Stimulated activated CD8-positive, alpha-beta memory T cell treated with anti-CD3 and anti-CD28 coated beads, Interleukin-4, amount 100 ng/mL, for 4 hours (primary cell): ENCODE results near the gene ITGA3.

ENCODE experiments used
- DNase-seq, 2 donors: peaks; one replicate each; pipeline ENCODE4 v3.0.0-alpha.2; 2020; ENCODE audit warnings: low read depth in 2 of 2, low spot score in 1 of 2

Gene ITGA3

DNA sequence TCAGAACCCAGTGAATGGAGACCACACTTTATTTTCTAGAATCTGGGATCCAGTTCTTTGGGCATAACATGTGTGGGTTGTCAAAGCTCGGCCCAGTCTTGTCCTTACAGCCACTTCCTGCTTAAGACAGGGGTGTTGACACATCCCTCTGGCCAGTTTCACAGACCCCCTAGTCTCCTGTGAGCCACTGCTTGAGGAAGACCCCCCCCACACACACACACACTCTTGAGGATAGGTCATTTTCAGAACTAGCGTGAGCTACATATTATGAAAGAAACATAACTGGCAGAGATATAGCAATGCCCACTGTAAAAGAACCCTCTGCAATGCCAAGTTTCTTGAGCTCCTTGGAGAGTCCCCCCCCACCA, 36.0 kb downstream of the ITGA3 start:
- no peak for DNase-seq

DNA sequence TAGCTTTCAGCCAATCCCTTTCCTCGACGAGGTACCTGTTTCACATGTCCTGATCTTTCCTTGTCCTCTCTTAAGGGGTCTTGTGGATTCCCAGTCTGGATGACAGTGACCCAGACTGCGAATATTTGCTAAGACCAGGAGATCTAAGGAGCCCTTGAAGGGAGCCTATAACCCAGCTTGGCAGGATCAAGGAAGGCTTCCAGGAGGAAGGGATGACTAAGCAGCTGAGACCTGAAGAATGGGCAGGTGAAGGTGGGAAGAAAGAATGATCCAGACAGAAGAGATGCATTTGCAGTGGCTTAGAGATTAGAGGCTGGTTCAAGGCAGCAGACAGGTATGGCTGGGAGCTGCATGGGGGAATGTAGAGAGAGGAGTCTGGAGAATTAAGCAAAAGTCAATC, 37.3 kb downstream of the ITGA3 start:
- DNase-seq, result no peak

DNA sequence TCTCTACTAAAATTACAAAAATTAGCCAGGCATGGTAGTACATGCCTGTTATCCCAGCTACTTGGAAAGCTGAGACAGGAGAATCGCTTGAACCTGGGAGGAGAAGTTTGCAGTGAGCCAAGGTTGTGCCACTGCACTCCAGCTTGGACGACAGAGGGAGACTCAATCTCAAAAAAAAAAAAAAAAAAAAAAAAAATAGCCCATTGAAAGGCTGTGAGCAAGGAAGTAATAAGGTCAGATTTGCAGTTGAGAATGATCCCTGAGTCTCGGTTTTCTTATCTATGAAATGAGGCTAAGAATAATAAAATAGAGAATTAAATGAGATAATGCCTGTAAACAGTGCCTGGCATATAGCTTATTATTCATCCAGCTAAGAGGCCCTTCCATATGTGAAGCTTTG, 37.9 kb downstream of the ITGA3 start:
- DNase-seq, result no peak

DNA sequence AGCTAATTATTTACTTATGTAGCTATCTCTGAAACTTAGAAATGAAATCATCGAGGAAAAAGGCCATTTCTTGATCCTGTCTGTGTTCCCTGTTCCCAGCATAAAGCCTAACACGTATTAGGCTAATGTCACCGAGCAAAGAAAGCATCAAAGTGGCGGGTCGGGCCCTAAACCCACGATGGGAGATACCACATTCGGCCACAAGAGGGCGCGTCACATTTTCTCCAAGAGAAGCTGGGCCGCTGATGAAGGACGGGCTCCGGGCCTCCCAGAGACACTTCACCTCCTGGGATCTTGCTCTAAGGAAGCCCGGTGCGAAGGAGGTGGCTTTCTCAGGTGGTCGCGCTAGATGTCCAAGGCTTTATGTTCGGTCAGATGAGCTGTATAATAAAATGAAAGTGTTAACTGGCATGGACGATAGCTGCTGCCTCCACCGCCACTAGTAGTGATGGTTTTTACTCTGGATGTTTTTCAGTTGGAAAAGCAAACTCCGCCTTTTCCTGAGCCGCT, 38.4 kb downstream of the ITGA3 start:
- peak; percentile 70 to 91 for DNase-seq

DNA sequence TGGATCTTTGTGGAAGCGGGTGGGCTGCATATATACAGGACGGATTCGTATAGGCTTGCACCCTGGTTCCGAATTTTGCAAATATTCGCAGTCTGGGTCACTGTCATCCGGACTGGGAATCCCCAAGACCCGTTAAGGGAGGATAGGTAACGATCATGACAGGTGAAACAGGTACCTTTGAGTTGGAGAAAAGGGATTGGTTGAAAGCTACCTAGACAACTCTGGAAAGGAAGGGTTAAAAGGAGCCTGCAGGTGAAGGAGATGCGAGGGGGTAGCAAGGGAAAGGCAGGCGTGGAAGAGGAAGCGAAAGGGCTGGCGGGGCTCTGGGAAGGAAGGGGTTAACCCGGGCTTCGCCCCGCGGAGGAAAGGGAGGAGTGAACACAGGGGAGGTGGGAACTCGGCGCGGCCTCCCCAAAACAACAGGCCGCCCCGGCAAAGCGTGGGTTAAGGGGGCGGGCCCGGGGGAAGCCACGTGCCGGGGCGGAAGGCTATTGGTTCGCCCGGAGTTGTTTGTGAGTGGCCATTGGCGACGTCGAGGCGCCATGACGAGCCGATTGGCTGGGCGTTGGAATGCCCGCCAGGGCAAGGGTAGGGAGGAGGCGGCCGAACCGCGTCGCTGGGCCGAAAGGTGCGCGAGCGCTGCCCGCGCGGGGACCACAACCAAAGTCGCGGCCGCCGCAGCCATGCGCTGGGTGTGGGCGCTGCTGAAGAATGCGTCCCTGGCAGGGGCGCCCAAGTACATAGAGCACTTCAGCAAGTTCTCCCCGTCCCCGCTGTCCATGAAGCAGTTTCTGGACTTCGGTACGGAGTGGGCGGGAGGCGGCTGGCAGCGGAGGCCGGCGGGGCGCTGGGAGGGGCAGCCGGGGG, 39.1 kb downstream of the ITGA3 start, which contains the start of gene PDK2:
Gene PDK2 (plus strand): TSS at position 599 of the 867 bp plus-strand sequence. CDS start 85 bp downstream, at position 684.
- peak; percentile 89 to 95 for DNase-seq

DNA sequence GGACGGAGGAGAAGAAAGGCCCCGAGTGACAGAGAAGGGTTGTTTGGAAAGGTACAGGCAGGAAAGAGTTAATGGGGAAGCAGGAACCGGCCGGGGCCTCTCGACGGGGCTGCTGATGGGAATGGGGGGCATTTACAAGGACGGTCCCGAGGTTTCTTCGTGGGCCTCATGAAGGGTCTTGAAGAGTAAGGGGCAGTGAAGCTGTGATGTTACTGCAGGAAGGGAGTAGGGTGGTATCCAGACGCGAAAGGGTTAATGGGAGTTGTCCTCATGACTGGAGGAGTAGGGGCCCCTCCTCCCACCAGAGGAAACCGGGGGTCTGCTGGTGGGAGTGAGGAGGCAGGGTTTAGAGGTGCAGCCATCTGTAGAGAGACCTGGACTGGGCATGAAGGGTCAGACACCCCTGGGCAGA, 39.7 kb downstream of the ITGA3 start:
- DNase-seq, result no peak

DNA sequence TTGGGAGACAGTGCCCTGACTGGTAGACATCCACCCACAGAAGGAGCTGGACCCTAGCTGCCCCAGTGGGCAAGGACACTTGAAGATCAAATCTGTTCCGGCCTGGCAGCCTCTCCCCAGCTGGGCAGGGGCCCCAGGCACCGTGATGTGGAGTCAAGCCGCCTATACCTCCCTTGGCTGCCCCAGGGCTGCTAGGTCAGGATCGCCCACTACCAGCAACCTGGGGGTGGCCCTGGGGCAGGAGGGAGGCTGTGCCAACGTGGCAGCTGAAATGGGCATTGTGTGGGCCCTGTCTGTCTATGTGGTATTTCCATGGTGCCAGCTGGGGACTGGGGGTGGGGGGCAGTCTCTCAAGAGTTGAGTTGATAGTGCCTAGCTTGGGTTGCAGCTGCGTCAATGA, 40.2 kb downstream of the ITGA3 start:
- DNase-seq, result no peak

DNA sequence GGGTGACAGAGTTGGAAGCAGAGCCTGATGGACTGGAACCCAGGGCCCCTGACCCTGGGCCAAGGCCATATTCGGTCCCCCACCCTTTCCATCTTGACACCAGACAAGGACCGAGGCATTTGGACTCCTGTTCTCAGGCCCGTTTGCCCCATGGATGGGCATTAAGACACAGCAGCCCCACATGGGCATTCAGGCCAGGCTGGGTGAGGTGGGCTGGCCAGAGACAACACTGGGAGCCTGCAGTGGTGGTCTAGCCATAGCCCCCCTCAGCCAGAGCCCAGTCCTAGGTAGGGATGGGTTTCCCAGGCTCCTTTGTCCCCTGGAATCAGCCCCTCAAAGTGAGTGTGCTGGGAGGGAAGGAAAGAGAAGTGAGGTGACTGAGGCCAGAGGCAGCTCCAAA, 40.8 kb downstream of the ITGA3 start:
- no peak for DNase-seq

DNA sequence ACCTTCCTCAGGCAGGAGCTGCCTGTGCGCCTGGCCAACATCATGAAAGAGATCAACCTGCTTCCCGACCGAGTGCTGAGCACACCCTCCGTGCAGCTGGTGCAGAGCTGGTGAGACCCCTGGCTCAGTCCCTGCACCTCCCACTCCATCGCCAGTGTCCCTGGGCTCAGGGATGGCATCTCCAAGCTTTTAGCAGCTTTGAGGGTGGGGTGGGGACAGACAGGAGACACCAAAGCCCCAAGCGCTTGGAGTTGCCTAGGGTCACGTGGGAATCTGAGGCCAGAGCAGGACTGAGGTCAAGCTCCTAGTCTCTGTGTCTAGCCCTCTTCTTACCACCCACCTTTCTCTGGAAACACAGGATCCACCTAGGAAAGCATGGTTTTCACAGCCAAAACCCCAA, 41.5 kb downstream of the ITGA3 start:
- DNase-seq, result no peak

DNA sequence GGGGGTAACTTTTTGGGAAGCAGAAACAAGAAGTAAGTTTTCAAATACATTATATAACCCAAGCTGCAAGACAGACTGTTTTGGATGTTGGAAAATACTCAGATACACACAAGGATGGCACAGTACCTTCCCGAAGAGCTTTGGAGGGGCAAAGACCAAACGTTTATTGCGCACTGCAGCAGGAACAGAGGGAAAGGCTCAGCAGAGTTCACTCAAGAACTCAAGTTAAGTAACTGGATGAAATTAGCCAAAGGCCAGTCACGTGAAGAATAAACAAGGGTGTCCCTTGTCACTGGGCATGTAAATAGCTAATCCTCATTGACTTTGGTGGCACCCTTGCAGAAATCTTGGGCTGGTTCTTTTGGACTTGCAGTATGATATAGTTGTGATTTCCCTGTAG, 42.0 kb downstream of the ITGA3 start:
- DNase-seq, result no peak

DNA sequence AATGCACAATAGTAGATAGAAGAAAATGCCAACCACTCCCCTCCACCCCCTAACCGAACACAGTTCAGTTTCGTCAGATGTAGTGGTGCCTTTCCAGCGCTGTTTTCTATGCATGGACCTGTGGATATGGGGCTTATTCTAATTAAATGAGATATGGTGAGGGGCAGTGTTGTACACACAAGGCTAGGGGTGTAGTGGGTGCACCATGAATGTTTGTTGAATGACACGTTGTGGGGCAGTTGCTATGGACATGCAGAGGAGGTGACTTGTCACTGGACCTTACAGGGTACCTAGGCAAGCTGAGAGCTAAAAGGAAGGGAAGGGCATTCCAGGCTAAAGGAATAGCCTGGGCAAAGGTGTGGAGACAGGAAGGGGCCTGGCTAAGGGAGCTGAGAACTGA, 42.7 kb downstream of the ITGA3 start:
- DNase-seq, result no peak

DNA sequence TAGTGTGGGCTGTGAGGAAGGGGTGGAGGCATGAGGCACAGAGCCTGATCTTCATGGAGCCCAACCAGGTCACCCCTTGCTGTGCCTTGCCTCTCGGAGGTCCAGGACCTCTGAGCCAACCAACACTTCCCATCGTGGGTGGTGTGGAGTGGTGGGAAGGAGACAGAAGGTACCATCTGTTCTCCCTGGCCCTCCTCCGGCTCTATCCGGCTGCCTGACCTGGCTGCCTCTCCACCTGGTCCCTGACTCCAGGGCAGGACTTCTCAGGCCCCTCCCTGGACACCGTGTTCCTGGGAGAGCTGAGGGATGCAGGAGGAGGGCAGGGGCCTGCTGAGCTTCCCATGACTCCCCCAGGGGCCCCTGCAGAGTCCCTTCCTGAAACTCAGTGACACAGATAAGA, 43.1 kb downstream of the ITGA3 start:
- no peak for DNase-seq

DNA sequence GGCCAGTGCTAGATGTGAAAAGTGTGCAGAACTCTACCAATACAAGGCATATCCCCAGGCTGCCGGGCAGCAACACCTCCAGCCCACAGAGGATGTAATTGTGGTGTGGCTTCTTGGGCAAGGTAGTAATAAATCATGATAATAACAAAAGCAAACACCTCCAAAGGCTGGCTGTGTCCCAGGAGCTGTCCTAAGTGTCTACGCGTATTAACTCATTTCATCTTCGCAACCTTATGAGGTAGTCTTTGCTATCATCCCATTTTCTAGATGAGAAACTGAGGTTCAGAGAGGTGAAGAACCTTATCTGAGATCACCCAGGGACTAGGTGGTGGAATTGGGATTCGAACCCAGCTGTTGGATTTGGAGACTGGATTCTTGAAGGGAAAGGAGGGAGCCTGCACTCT, 44.6 kb downstream of the ITGA3 start:
- DNase-seq, result no peak

DNA sequence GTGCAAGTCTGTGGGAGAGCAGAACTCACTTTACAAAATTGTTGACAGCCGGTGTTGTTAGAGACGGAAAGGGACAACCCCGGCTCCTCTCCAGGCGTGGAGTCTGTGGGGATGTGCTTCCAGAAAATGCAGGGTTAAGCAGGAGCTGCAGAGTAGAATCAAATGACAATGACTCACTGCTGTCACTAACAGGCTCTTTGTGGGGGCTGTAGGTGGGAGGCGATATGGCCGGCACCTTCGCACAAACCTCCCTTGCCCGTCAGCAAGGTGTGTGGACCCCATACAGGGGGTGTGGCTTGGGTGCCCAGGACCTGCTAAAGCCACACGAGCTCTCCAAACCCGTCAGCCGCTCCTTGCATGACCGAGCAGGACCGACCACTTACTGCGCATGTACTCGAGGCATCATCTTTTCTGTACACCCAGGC, 45.0 kb downstream of the ITGA3 start:
- no peak for DNase-seq

DNA sequence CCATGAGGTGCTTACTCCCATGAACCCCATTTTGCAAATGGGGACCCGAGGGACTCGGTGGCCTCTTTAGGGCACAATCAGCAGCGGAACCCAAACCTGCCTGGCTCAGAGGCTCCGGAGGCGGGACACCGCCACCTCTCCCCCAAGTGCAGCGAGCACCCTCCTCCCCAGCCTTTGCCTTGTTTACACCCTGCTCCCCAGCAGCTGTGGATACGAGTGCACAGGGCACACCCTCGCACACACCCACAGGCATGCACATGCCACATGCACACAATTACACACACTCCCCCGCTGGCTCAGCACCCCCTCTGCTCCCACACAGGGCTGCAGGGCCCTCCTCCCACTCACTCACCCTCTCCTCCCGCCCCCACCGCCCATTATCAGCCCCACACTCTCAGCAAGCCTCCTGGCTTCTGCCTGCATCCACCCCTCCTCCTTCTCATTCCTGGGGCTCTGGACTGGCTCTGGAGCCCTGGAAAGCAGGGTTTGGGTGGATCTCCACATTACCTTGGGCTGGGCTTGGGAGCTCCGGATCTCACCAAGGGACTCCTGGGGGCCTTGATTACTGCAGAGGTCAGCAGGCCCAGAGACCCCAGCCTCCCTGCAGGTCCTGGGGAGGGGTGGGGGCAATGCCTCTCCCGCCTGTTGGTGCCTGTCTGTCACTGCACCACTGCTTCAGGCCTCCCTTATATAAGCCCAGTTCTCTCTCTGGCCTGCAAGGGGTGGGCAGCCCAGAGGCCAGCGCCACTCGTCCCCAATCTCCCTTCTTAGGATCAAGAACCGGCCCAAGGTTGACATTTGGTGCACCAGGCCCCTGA, 45.6 kb downstream of the ITGA3 start:
- no peak for DNase-seq

DNA sequence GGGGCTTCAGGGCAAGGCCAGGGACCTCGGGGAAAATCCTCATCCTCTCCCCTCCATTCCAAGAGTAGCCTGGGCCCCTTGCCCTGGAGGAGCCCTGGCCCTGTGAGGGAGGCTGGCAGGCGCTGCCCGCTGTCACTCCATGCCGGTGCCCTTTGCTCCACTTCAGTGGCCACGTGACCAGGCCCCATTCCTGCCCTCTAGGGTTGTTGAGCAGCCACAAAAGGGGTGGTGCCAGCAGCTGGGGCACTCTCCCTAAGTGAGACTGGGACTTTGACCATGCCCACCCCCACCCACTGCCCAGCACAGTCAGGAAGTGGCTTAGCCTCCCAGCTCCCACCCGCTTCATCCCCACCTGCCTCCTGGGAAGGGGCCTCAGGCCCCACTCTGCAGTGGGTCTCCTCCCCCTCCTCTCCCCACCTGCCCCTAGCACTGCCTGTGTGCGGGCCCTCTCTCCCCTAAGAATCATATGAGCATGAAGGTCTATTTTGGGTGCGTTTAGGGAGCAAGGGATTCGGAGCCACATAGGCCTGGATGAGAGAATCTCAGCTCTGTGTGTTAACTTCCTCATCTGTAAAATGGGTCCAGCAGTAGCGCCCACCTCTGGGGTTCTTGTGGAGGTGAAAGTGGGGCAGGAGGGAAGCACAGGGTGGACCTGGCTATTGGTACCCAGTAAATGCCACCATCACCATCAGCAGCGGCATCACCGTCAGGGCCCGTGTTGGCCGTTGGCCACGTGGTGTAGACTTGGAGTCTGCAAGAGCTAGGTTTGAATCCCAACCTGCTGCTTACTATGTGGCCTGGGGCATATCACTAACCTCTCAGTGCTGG, 46.5 kb downstream of the ITGA3 start:
- DNase-seq, result no peak

DNA sequence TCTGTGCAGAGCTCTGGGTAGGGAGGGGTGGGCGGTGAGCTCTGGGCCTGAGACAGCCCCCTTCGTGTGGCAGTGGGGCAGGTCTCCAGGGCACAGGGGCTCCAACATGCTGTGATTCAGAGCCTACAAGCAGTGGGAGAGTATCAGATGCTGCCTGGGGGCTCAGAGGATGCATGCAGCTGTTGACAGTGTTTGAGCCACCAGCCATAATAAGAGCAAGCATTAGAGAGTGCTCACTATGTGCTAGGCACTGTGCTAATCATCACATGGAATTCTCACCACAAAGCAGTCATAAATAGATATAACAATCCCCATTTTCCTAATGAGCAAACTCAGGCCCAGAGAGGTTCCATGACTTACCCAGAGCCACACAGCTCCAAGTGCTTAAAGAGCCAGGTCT, 47.3 kb downstream of the ITGA3 start:
- no peak for DNase-seq

DNA sequence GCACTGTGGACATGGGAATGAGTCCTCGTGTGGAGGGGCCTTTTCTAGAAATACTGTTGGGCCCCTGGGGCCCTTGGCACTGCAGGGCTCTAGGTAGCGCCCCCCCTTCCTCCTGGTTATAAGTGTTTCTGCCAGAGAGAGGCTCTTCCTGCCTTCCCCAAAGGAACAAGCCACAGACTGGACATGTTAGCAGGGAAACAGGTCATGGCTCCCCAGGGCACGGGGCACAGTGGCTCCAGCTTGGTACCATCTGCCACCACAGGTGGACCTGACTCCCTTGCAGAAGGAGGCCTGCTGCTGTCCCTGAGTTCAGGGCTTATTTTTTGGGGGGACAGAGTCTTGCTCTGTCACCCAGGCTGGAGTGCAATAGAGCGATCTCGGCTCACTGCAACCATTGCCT, 48.0 kb downstream of the ITGA3 start:
- no peak for DNase-seq

DNA sequence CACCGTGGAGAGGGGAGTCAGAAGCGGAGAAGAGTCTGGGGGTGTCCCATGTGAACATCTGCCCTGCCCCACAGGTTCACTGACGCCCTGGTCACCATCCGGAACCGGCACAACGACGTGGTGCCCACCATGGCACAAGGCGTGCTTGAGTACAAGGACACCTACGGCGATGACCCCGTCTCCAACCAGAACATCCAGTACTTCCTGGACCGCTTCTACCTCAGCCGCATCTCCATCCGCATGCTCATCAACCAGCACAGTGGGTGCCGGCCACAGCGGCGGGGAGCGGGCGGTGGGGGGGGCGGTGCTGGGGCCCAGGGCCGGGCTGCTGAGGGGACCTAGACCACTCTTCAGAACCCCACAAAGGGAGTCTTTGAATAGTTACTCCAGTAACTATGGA, 49.9 kb downstream of the ITGA3 start:
- DNase-seq, result no peak

DNA sequence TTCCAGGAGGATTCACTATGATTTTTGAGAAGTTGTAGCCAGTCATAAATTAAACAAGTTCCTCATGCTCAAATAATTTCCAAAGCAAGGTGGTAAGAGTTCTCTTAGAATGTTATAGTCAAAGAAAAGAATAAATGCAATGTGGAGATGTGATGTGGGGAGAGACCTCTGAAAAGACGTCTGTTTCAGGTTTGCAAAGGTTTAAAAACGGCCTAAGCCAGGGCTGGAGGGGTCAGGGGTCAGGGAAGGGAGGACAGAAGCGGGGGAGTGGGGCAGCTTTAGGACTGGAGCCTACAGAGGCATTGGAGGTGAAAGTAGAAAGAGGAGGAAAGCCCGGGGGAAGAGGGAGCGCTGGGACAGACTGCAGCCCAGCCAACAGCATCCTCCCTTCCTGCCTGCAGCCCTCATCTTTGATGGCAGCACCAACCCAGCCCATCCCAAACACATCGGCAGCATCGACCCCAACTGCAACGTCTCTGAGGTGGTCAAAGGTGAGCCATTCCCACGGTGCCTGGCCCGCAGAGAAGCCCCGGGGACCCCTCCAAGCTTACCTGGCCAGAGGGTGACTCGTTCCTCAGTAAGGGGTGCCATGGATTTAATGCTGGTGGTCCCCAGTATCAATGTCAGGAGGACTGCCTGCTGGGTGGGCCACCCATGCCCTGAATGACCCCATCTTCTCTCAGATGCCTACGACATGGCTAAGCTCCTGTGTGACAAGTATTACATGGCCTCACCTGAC, 50.7 kb downstream of the ITGA3 start:
- no peak for DNase-seq
